ENCODE data around the gene RALGAPA2.

The RALGAPA2 gene

GRCh38 chr20:20430066-20430465, 282.4 kb downstream of the RALGAPA2 start:
- Histone ChIP-seq H3K4me1 (ENCODE audit: control insufficient read depth, insufficient read depth, low read length) (no peaks in the 10 kb centered on the region), H3K27me3 (ENCODE audit: control insufficient read depth, insufficient read depth, low read length) (no peaks in the 10 kb centered on the region), H3K9me3 (ENCODE audit: control insufficient read depth, insufficient read depth, low read length) (no peaks in the 10 kb centered on the region), H3K36me3 (ENCODE audit: control insufficient read depth, insufficient read depth, low read length) (no peaks in the 10 kb centered on the region), H3K4me3 (ENCODE audit: low read depth, low read length) (no peak overlapping the region), H3K9ac (ENCODE audit: low read depth, low read length) (no peak overlapping the region)

GRCh38 chr20:20428067-20428466, 284.4 kb downstream of the RALGAPA2 start:
- Histone ChIP-seq H3K36me3 (ENCODE audit: control insufficient read depth, insufficient read depth, low read length) (no peaks in the 10 kb centered on the region), H3K9ac (ENCODE audit: low read depth, low read length) (no peak overlapping the region), H3K9me3 (ENCODE audit: control insufficient read depth, insufficient read depth, low read length) (no peaks in the 10 kb centered on the region), H3K4me1 (ENCODE audit: control insufficient read depth, insufficient read depth, low read length) (no peaks in the 10 kb centered on the region), H3K27me3 (ENCODE audit: control insufficient read depth, insufficient read depth, low read length) (no peaks in the 10 kb centered on the region), H3K4me3 (ENCODE audit: low read depth, low read length) (no peak overlapping the region)

DNA sequence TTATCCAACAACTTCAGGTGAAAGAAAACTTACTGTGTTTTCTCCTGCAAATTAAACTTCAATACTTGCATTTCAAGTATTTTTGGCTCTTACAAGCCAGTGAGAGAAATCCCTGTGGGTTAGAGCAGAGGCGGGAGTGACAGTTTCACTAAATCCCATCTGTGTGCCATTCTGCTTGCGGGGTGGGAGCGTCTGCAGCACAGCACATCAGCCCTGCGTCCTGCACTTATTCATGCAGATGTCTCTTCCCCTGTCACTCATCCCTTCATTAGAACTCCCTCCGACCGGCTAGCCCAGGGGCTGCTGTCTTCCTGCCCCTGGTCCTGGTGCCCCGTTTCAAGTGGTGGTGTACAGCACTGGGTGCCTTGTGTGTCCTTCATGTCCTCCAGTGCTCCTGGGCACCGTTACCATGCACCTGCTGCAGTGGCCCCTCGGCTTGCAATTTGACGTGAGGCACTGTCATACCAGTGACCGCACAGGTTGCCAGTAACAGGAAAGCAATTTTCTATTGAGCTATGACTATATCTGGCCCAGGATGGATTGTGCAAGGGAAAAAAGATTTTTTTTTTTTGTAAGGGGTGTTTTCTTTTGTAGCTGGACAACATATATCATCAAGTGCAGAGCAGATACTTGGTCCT, 285.1 kb downstream of the RALGAPA2 start:
- Histone ChIP-seq H3K27me3 (ENCODE audit: control insufficient read depth, insufficient read depth, low read length) (no peaks in the 10 kb centered on the region), H3K9ac (ENCODE audit: low read depth, low read length) (no peak overlapping the region), H3K4me3 (ENCODE audit: low read depth, low read length) (no peak overlapping the region), H3K36me3 (ENCODE audit: control insufficient read depth, insufficient read depth, low read length) (no peaks in the 10 kb centered on the region), H3K9me3 (ENCODE audit: control insufficient read depth, insufficient read depth, low read length) (no peaks in the 10 kb centered on the region), H3K4me1 (ENCODE audit: control insufficient read depth, insufficient read depth, low read length) (no peaks in the 10 kb centered on the region)

DNA sequence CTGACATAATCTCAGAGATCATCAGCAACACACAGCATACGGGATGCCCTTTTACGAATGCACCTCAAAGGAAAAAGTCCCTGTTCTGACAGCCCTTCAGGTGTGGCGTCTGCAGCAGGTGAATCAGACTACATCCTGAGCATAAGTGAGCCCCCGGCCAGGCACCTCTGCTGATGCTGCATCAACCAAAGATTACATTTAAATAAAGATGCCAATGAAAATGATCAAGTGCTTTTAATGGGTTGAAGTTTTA, 285.9 kb downstream of the RALGAPA2 start:
- Histone ChIP-seq H3K27me3 (ENCODE audit: control insufficient read depth, insufficient read depth, low read length) (no peaks in the 10 kb centered on the region), H3K9ac (ENCODE audit: low read depth, low read length) (no peak overlapping the region), H3K4me3 (ENCODE audit: low read depth, low read length) (no peak overlapping the region), H3K36me3 (ENCODE audit: control insufficient read depth, insufficient read depth, low read length) (no peaks in the 10 kb centered on the region), H3K4me1 (ENCODE audit: control insufficient read depth, insufficient read depth, low read length) (no peaks in the 10 kb centered on the region), H3K9me3 (ENCODE audit: control insufficient read depth, insufficient read depth, low read length) (no peaks in the 10 kb centered on the region)

DNA sequence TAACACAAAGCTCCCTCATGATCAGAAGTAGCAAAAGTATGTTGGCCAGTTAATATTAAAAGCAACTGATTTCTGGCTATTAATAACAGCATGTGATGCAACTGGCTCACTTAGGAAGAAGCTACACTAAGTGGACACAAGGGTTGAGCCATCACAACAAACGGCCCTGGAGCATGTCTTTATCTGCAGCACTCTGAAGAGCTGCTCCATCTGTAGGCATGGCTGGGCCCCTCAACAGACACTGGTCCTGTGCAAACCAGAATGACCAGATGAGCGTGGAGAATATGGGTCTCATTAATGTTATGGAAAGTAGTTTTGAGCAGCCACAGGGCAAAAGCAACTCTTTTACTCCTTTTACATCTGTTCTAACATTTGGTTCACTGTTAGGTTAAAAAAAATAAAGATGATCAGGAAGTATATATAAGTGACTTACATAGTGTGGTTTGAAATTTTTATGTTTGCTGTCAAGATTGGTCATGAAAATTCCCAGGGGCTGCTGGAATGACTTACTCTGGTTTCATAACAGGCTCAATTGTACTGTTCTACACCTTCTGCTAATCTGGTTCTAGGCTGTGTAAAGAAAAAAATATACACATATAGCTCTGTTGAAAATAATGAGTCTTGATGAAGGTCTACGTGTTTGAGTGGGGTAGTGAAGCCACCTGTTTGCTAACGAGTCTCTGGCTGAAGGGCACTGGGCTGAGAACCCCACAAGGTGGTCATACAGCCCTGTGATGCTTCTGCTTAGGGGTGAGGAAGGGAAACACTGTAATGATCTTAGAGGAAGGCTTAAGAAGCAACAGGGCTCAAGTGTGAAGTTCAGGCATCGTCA, 286.4 kb downstream of the RALGAPA2 start:
- no peaks in the 10 kb centered on the region for H3K27me3 ChIP-seq (ENCODE audit: control insufficient read depth, insufficient read depth, low read length)
- no peaks in the 10 kb centered on the region for H3K36me3 ChIP-seq (ENCODE audit: control insufficient read depth, insufficient read depth, low read length)
- no peak overlapping the region for H3K9ac ChIP-seq (ENCODE audit: low read depth, low read length)
- no peaks in the 10 kb centered on the region for H3K9me3 ChIP-seq (ENCODE audit: control insufficient read depth, insufficient read depth, low read length)
- H3K4me1 ChIP-seq (ENCODE audit: control insufficient read depth, insufficient read depth, low read length): no peaks in the 10 kb centered on the region
- H3K4me3 ChIP-seq (ENCODE audit: low read depth, low read length): no peak overlapping the region

- no peak overlapping the region for H3K4me3 ChIP-seq (ENCODE audit: low read depth, low read length)
- H3K4me1 ChIP-seq (ENCODE audit: control insufficient read depth, insufficient read depth, low read length): no peaks in the 10 kb centered on the region
- no peaks in the 10 kb centered on the region for H3K36me3 ChIP-seq (ENCODE audit: control insufficient read depth, insufficient read depth, low read length)
- H3K9me3 ChIP-seq (ENCODE audit: control insufficient read depth, insufficient read depth, low read length): no peaks in the 10 kb centered on the region
- H3K27me3 ChIP-seq (ENCODE audit: control insufficient read depth, insufficient read depth, low read length): no peaks in the 10 kb centered on the region
- no peak overlapping the region for H3K9ac ChIP-seq (ENCODE audit: low read depth, low read length)
These were observed 289.3 kb downstream of the RALGAPA2 start for GRCh38 chr20:20423117-20423516.

DNA sequence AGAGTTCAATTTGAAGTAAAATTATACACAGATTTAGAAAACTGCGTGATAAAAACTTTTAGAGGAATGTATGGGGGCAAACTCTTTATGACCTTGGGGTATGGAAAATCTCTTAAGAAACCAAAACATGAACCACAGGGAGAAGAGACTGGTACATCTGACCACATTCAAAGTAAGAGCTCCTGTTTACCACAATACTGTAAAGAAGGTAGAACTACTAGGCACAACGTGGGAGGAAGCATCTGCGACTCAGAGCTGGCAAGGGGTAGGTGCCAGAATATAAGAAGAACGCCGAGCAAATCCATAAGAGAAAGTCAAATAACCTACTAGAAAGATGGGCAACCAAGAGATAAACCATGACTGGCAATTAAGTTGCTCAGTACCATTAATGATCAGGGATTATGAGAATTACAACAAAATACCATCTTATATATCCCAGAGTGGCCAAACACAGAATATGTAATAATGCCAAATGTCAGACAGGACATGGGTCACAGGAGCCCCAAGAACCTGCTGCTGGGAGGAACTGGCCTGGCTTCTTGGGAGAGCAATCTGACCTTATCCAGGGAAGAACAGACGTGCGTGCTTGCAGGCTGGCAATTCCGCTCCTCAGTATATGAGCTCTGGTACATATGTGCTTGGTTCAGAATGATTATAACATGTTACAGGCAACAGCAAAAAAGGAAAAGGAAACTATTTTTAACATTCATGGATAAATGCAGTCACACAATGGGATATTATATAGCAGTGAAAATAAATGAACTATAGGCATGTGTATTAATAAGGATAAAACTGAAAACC, 294.4 kb downstream of the RALGAPA2 start:
- H3K9ac ChIP-seq (ENCODE audit: low read depth, low read length): no peak overlapping the region
- no peaks in the 10 kb centered on the region for H3K36me3 ChIP-seq (ENCODE audit: control insufficient read depth, insufficient read depth, low read length)
- H3K4me3 ChIP-seq (ENCODE audit: low read depth, low read length): no peak overlapping the region
- H3K4me1 ChIP-seq (ENCODE audit: control insufficient read depth, insufficient read depth, low read length): no peaks in the 10 kb centered on the region
- H3K27me3 ChIP-seq (ENCODE audit: control insufficient read depth, insufficient read depth, low read length): no peaks in the 10 kb centered on the region
- H3K9me3 ChIP-seq (ENCODE audit: control insufficient read depth, insufficient read depth, low read length): no peaks in the 10 kb centered on the region

GRCh38 chr20:20415321-20415720, 297.1 kb downstream of the RALGAPA2 start:
- H3K4me1 ChIP-seq (ENCODE audit: control insufficient read depth, insufficient read depth, low read length): peaks cover 11% of the 10 kb centered on the region
- H3K9ac ChIP-seq (ENCODE audit: low read depth, low read length): no peak overlapping the region
- H3K27me3 ChIP-seq (ENCODE audit: control insufficient read depth, insufficient read depth, low read length): no peaks in the 10 kb centered on the region
- no peaks in the 10 kb centered on the region for H3K36me3 ChIP-seq (ENCODE audit: control insufficient read depth, insufficient read depth, low read length)
- H3K9me3 ChIP-seq (ENCODE audit: control insufficient read depth, insufficient read depth, low read length): no peaks in the 10 kb centered on the region
- no peak overlapping the region for H3K4me3 ChIP-seq (ENCODE audit: low read depth, low read length)

- Histone ChIP-seq H3K36me3 (ENCODE audit: control insufficient read depth, insufficient read depth, low read length) (no peaks in the 10 kb centered on the region), H3K4me3 (ENCODE audit: low read depth, low read length) (no peak overlapping the region), H3K4me1 (ENCODE audit: control insufficient read depth, insufficient read depth, low read length) (peaks cover 12% of the 10 kb centered on the region), H3K9me3 (ENCODE audit: control insufficient read depth, insufficient read depth, low read length) (no peaks in the 10 kb centered on the region), H3K9ac (ENCODE audit: low read depth, low read length) (no peak overlapping the region), H3K27me3 (ENCODE audit: control insufficient read depth, insufficient read depth, low read length) (no peaks in the 10 kb centered on the region)
These were observed 297.7 kb downstream of the RALGAPA2 start for GRCh38 chr20:20414640-20415220.

DNA sequence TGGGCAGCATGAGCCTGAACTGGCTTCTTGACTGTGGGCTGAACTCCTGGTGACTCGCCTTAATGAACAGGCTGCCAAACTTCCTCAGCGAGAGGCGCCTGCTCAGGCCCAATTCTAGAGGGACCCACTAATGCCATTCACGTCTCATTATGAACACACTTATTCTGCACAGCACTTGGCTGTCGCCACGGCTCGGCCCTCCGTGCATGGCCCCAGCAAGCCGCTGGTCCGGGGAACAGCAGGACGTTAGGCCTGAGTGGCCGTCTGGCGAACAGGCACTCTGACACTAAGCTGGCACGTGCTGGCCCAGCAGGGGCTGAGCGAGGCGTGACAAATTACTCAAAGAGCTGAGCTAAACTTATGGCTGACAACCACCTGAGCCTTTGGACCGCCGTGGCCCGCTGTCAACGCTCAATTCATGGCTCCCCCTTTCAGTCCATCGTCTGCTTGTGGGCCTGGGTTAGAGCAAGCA, 298.6 kb downstream of the RALGAPA2 start:
- no peaks in the 10 kb centered on the region for H3K36me3 ChIP-seq (ENCODE audit: control insufficient read depth, insufficient read depth, low read length)
- no peaks in the 10 kb centered on the region for H3K27me3 ChIP-seq (ENCODE audit: control insufficient read depth, insufficient read depth, low read length)
- no peaks in the 10 kb centered on the region for H3K9me3 ChIP-seq (ENCODE audit: control insufficient read depth, insufficient read depth, low read length)
- no peak overlapping the region for H3K4me3 ChIP-seq (ENCODE audit: low read depth, low read length)
- peaks cover 12% of the 10 kb centered on the region for H3K4me1 ChIP-seq (ENCODE audit: control insufficient read depth, insufficient read depth, low read length)
- no peak overlapping the region for H3K9ac ChIP-seq (ENCODE audit: low read depth, low read length)

DNA sequence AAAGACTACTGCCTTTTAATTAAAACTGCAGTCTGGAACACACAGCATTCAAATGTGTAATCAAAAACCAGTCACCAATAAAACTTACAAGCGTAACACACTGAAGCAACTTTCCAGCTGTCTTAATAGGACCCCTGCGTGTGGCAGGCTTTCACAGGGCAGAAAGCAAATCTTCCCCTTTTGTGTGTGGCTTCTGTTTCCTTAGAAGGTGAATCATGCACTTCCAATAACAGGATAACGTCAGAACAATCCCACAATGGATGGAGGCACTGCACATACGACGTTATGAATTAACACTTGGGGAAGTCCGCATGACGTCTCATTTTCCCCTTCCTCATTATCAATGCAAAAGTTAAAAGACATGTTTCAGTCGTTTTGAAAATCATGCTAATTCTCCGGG, 299.7 kb downstream of the RALGAPA2 start:
- Histone ChIP-seq H3K9me3 (ENCODE audit: control insufficient read depth, insufficient read depth, low read length) (no peaks in the 10 kb centered on the region), H3K4me3 (ENCODE audit: low read depth, low read length) (no peak overlapping the region), H3K4me1 (ENCODE audit: control insufficient read depth, insufficient read depth, low read length) (peaks cover 12% of the 10 kb centered on the region), H3K36me3 (ENCODE audit: control insufficient read depth, insufficient read depth, low read length) (no peaks in the 10 kb centered on the region), H3K27me3 (ENCODE audit: control insufficient read depth, insufficient read depth, low read length) (no peaks in the 10 kb centered on the region), H3K9ac (ENCODE audit: low read depth, low read length) (no peak overlapping the region)
